ENCODE measurements around the gene ADGRG2. TPM values are rescaled to one million over a fixed set of nuclear protein-coding genes. Genes with fewer than 3 reads are reported as not detected.
"Not testable (repeated sequence)": the region's sequence is repeated elsewhere in the genome, so short reads cannot be mapped to it uniquely, and the experiment has no call there.

ADGRG2 gene
- total and polyA plus RNA-seq, 9 of the 15 experiments (the other 6 are each of a cell fraction or from before 2014, with no cell fraction given), result 0.03 TPM; not detected in 8

DNA sequence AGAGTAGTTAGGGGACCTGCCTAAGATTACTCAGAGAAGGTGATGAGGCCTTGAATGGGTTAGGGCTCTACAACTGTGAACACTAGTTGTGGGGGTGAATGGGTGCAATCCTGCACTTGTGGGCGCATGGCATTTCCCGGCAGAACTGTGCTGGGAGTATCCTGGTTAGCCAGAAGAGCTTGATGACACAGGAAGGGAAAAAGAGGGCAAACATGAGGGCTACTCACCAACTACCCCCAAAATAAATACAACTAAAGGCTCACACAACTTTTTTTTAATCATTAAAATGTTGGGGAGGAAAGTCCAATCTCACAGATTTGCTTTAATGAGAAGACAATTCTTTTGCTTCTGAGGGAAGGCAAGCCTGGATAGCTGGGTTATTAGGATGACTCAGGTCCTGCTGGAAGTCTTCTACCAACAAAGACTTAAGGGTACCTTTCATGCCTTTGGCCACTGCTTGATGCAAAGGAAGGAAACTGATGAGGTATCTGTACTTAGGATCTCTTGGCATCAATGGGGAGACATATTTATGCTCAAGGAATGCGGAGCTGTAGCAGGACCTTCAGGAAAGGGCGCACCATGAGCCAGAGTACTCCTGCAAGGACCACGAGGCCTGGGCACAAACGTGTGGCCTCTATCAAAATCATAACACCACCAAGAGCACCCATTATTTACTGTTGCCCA lies 141.0 kb downstream of the ADGRG2 start:
- FAIRE-seq (no peak), DNase-seq (ENCODE audit: extremely low read depth in 1 of 4, low spot score in 3 of 4) (no peak), ATAC-seq (no peak)
- Histone ChIP-seq H3K27ac (ENCODE audit: extremely low read depth, low read depth, low read length) (no peak overlapping the region), H3K36me3 (ENCODE audit: control insufficient read depth, insufficient read depth, low read length) (peaks cover 5% of the 10 kb centered on the region; the same call in 1 of the 3 replicates), H3K79me2 (ENCODE audit: control insufficient read depth, insufficient read depth, low read length) (peaks cover 35% of the 10 kb centered on the region), H3K9me1 (ENCODE audit: control insufficient read depth, insufficient read depth, low read length) (no peaks in the 10 kb centered on the region), H4K20me1 (replicated peaks; ENCODE audit: control insufficient read depth, insufficient read depth, low read length) (no peaks in the 10 kb centered on the region), H3K9ac (ENCODE audit: insufficient read depth in 1 of 2, low read depth in 2 of 2, low read length in 2 of 2) (no peak overlapping the region), H3K4me1 (replicated peaks in 1 of 2; ENCODE audit: control insufficient read depth in 2 of 2, insufficient read depth in 2 of 2, low read length in 2 of 2) (peaks cover 0 to 3% of the 10 kb centered on the region in 2 experiments; a peak in 3 of 5 replicates), H3K4me3 (no peak overlapping the region), H2AFZ (ENCODE audit: low read depth, low read length) (no peak overlapping the region), H3K9me3 (replicated peaks; ENCODE audit: control insufficient read depth, insufficient read depth, low read depth, low read length) (no peaks in the 10 kb centered on the region), H3K4me2 (ENCODE audit: insufficient read depth, low read length) (no peak overlapping the region), H3K27me3 (ENCODE audit: control insufficient read depth in 2 of 2, insufficient read depth in 2 of 2, low read length in 2 of 2) (no peaks in the 10 kb centered on the region)
- BruUV-seq (replicated peaks), result no TSS peak
- CTCF ChIA-PET (ENCODE audit: low intra/inter-chr PET ratio), result no interaction called here
- in situ Hi-C loops (cut with MboI) (no loop called here), intact Hi-C loops (cut with micrococcal nuclease) (no loop called here)
- POLR2A ChIA-PET, result interaction anchor here (0.7 kb wide), 1 partner anchor 89 kb away, joined by 3 read pairs; no protein-coding TSS in a partner anchor
- TF ChIP-seq, protein P1, sequence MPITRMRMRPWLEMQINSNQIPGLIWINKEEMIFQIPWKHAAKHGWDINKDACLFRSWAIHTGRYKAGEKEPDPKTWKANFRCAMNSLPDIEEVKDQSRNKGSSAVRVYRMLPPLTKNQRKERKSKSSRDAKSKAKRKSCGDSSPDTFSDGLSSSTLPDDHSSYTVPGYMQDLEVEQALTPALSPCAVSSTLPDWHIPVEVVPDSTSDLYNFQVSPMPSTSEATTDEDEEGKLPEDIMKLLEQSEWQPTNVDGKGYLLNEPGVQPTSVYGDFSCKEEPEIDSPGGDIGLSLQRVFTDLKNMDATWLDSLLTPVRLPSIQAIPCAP (CRISPR knock-in tag; IDR thresholded peaks at IDR 0.05; ENCODE audit: borderline replicate concordance), result no peak
- TF ChIP-seq VEZF1 (CRISPR knock-in tag; IDR thresholded peaks at IDR 0.05), result no peak
- 76% methylated on average over 6 of the region's 6 CpGs for WGBS (ENCODE audit: insufficient coverage, low coverage, missing lambda C conversion rate)

DNA sequence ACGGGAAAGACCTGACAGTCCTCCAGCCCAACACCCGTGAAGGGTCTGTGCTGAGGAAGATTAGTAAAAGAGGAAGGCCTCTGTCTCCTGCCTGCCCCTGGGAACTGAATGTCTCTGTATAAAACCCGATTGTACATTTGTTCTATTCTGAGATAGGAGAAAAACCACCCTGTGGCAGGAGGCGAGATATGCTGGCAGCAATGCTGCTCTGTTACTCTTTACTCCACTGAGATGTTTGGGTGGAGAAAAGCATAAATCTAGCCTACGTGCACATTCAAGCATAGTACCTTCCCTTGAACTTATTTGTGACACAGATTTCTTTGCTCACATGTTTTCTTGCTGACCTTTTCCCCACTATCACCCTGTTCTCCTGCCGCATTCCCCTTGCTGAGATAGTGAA lies 142.0 kb downstream of the ADGRG2 start:
- H3K36me3 ChIP-seq (ENCODE audit: control insufficient read depth, insufficient read depth, low read length); CTCF ChIA-PET (ENCODE audit: low intra/inter-chr PET ratio); H3K27me3 ChIP-seq (ENCODE audit: control insufficient read depth in 2 of 2, insufficient read depth in 2 of 2, low read length in 2 of 2); H3K27ac ChIP-seq (ENCODE audit: extremely low read depth, low read depth, low read length); H3K4me3 ChIP-seq; BruUV-seq (replicated peaks); ATAC-seq; intact Hi-C loops (cut with micrococcal nuclease); DNase-seq (ENCODE audit: extremely low read depth in 1 of 4, low spot score in 3 of 4); H4K20me1 ChIP-seq (replicated peaks; ENCODE audit: control insufficient read depth, insufficient read depth, low read length); H3K9ac ChIP-seq (ENCODE audit: insufficient read depth in 1 of 2, low read depth in 2 of 2, low read length in 2 of 2); FAIRE-seq; H3K9me3 ChIP-seq (replicated peaks; ENCODE audit: control insufficient read depth, insufficient read depth, low read depth, low read length); in situ Hi-C loops (cut with MboI); H2AFZ ChIP-seq (ENCODE audit: low read depth, low read length); H3K4me1 ChIP-seq (replicated peaks in 1 of 2; ENCODE audit: control insufficient read depth in 2 of 2, insufficient read depth in 2 of 2, low read length in 2 of 2); H3K4me2 ChIP-seq (ENCODE audit: insufficient read depth, low read length); H3K9me1 ChIP-seq (ENCODE audit: control insufficient read depth, insufficient read depth, low read length); POLR2A ChIA-PET: not testable (repeated sequence)
- 35% methylated on average over 5 of the region's 6 CpGs for WGBS (ENCODE audit: insufficient coverage, low coverage, missing lambda C conversion rate)
- peaks cover 35% of the 10 kb centered on the region for H3K79me2 ChIP-seq (ENCODE audit: control insufficient read depth, insufficient read depth, low read length)

Measured in K562 (cell line).